RWPE1 (cell line): ENCODE measurements around the gene KIRREL3.

Source experiments
- CTCF ChIA-PET: fragments of 350-600 bp; sonication (Branson Sonifier 250); formaldehyde crosslinking; extraction: SDS; loops from one replicate; lab custom pipeline; 2021; lab: Yijun Ruan, JAX
- POLR2A ChIA-PET: fragments of 400-600 bp; formaldehyde crosslinking; extraction: SDS; loops from one replicate; lab custom pipeline; 2020; ENCODE audit warnings: antibody characterized with exemption; ENCODE audit not compliant: low non-redundant PET; lab: Yijun Ruan, JAX
- DNase-seq: peaks from one replicate; pipeline ENCODE4 v3.0.0; 2012; ENCODE audit warnings: low spot score
- H3K27ac ChIP-seq: fragments of 450-650 bp; 2 replicates; pipeline ENCODE4 v1.5.1; 2017
- CTCF ChIP-seq: fragments of 450-650 bp; conservative IDR thresholded peaks from 2 replicates; pipeline ENCODE4 v1.5.1; 2017; ENCODE audit warnings: low read depth, mild to moderate bottlenecking

The KIRREL3 gene

GRCh38 chr11:126495281-126496220 is 505.0 kb downstream of the KIRREL3 start:
- TF ChIP-seq CTCF = no peak
- POLR2A ChIA-PET = no interaction called here
- CTCF ChIA-PET = no interaction called here
- H3K27ac ChIP-seq = no peak overlapping the region
- no peak for DNase-seq

- DNase-seq = no peak
- no peak for TF ChIP-seq CTCF
- ChIA-PET POLR2A (interaction anchor here (0.6 kb wide), 1 partner anchor 118 kb away, joined by 6 read pairs; no protein-coding TSS in a partner anchor), CTCF (interaction anchor here (0.7 kb wide), 1 partner anchor 319 kb away, joined by 3 read pairs; no protein-coding TSS in a partner anchor)
- H3K27ac ChIP-seq = no peak overlapping the region
Observed at GRCh38 chr11:126494831-126495230, 505.7 kb downstream of the KIRREL3 start.

GRCh38 chr11:126492331-126493082 is 508.1 kb downstream of the KIRREL3 start:
- DNase-seq = no peak
- CTCF ChIA-PET = no interaction called here
- POLR2A ChIA-PET = no interaction called here
- no peak for TF ChIP-seq CTCF
- no peak overlapping the region for H3K27ac ChIP-seq

GRCh38 chr11:126491092-126491491 is 509.5 kb downstream of the KIRREL3 start:
- ChIA-PET CTCF (no interaction called here), POLR2A (no interaction called here)
- TF ChIP-seq CTCF = no peak
- DNase-seq = no peak
- H3K27ac ChIP-seq = no peak overlapping the region

GRCh38 chr11:126489836-126490660 is 510.5 kb downstream of the KIRREL3 start:
- POLR2A ChIA-PET = no interaction called here

More at GRCh38 chr11:126489836-126490660, 510.5 kb downstream of the KIRREL3 start:
- no peak for DNase-seq
- CTCF ChIA-PET = interaction anchor here (0.7 kb wide), 1 partner anchor 23 kb away, joined by 3 read pairs; no protein-coding TSS in a partner anchor
- no peak for TF ChIP-seq CTCF
- no peak overlapping the region for H3K27ac ChIP-seq
